NT2/D1 (cell line): Measurements from ENCODE around the gene SLC9A3.

Experiments used
- SUZ12 ChIP-seq: IDR thresholded peaks from 2 replicates; pipeline ENCODE4 v1.6.1; 2011; ENCODE audit not compliant: insufficient read length, insufficient read depth; ENCODE audit errors: extremely low read depth
- YY1 ChIP-seq: IDR thresholded peaks from 2 replicates; pipeline ENCODE4 v1.6.1; 2011; ENCODE audit not compliant: insufficient read length, insufficient read depth

DNA sequence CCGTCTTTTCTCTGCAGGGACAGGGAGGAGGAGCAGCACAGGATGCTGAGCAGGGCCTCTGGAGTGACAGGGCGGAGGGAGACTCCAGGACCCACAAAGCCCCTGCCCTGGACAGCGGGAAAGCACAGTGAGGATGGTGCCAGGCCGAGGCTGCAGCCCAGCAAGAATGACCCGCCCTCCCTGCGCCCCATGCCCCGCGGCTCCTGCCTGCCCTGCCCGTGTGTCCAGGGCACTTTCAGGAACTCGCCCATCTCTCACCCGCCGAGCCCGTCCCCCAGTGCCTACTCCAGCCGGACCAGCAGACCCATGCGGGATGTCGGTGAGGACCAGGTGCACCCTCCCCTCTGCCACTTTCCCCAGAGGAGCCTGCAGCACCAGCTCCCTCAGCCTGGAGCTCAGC is 90.4 kb downstream of the SLC9A3 start:
- TF ChIP-seq YY1 = no peak
- TF ChIP-seq SUZ12 = no peak
